CMK (cell line): ENCODE measurements around the gene UBE2M.
"Not testable (repeated sequence)": the region's sequence is repeated elsewhere in the genome, so short reads cannot be mapped to it uniquely, and the experiment has no call there.

Experiments used
- DNase-seq: peaks from one replicate; pipeline ENCODE4 v3.0.0-alpha.2; 2010; ENCODE audit warnings: low read depth

The UBE2M gene

GRCh38 chr19:58511353-58512208 is 46.8 kb downstream of the UBE2M start, which contains the start of gene SLC27A5:
Gene SLC27A5, minus strand, starts transcription at chr19:58511992. Its CDS starts 37 bp downstream, at chr19:58511955.
- DNase-seq: no peak

- no peak for DNase-seq
These were observed 48.1 kb downstream of the UBE2M start for GRCh38 chr19:58510084-58510862.

GRCh38 chr19:58509731-58510083 is 48.7 kb downstream of the UBE2M start:
- DNase-seq: peak; percentile 98

- DNase-seq: not testable (repeated sequence)
These were observed 50.7 kb downstream of the UBE2M start for GRCh38 chr19:58507602-58508223.
